Purkinje cell (primary cell): ENCODE measurements around the gene TRIM62. TPM values are rescaled to one million over a fixed set of nuclear protein-coding genes. Genes with fewer than 3 reads are reported as not detected.

Experiments used
- polyA plus RNA-seq: library from polyadenylated mRNA; unstranded; fragments of >200 nt; fragmentation: Nextera tagmentation; gene quantifications from 2 replicates; pipeline ENCODE4 v1.2.1, GENCODE V29; 2014

Gene TRIM62
- 0.15 and 0.79 TPM in 2 replicates for polyA plus RNA-seq

DNA sequence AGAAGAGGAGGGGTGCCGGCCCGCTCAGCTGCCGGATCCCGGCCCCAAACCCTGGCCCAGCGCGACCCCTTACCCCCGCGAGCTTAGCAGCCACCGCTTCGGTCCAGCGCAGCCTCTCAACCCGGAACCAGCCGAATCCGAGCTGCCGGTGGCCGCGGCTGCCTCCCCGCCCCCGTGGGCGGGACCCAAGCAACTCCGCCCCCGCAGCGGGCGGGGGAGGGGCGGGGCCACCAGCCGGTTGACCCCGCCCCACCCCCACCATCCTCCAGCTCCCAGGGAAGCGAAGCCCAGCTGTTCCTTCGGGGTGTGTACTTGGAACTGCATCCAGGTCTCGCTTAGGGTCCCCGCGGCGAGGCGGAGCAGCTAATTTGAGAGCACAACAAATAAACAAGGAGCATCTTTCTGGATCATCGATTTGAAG, at the start of gene TRIM62:
Gene TRIM62, minus strand, starts transcription at position 123 of the 421 bp plus-strand sequence. CDS start 611 bp downstream, outside the sequence.

Other genes with a start within 250 kb of the TRIM62 start
- 94.9 and 105 TPM in 2 replicates for gene RNF19B, start 217.2 kb downstream of the TRIM62 start, polyA plus RNA-seq
- 5.5 and 7.5 TPM in 2 replicates for gene AK2, start 145.2 kb downstream of the TRIM62 start, polyA plus RNA-seq
- gene AZIN2, start 100.9 kb downstream of the TRIM62 start, polyA plus RNA-seq: 8.1 and 8.2 TPM in 2 replicates
- 1.9 and 3.0 TPM in 2 replicates for gene ZNF362, start 74.4 kb upstream of the TRIM62 start, polyA plus RNA-seq
- gene A3GALT2, start 139.1 kb upstream of the TRIM62 start, polyA plus RNA-seq: not detected in 2 replicates
- 21.7 and 25.1 TPM in 2 replicates for gene PHC2, start 249.1 kb upstream of the TRIM62 start, polyA plus RNA-seq